T-helper 9 cell (primary cell): Measurements from ENCODE around the gene PTPRD.

Experiments used
- DNase-seq: peaks from one replicate; pipeline ENCODE4 v3.0.0-alpha.2; 2020

PTPRD gene

DNA sequence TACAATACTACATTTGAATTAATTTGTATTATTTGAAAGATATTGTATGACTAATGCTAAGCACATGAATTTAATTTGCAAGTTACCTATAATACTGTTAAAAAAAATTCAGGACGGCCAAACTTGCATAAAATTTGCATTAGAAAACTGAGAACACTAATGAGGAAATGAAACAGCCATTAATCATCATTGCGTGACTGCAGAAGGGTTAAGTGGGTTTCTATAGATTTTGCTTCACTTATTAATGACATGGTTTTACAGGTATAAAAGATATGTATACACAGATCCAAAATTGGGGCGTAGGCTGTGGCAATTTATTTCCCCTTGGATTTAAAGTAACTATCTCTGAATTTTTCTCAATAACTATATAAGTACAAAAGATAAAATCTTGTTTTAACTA is 882.6 kb downstream of the PTPRD start:
- DNase-seq: no peak

DNA sequence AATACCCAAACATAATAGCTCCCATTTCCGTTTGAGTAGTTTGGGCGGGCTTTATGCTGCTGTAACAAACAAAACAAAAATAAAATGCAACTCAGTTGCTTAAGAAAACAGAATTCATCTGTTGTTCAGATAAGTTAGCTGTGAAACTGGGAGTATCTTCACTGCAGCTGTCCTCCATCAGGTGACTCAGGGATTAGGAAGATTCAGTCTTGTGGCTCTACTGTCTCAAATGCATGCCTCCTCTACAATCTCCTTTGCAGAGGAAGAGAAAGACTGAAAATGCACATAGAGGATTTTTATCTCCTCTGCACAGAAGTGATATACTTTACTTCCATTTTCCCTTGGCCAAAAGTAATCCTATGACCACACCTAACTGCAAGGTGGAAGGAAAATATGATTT is 883.7 kb downstream of the PTPRD start:
- DNase-seq: no peak

DNA sequence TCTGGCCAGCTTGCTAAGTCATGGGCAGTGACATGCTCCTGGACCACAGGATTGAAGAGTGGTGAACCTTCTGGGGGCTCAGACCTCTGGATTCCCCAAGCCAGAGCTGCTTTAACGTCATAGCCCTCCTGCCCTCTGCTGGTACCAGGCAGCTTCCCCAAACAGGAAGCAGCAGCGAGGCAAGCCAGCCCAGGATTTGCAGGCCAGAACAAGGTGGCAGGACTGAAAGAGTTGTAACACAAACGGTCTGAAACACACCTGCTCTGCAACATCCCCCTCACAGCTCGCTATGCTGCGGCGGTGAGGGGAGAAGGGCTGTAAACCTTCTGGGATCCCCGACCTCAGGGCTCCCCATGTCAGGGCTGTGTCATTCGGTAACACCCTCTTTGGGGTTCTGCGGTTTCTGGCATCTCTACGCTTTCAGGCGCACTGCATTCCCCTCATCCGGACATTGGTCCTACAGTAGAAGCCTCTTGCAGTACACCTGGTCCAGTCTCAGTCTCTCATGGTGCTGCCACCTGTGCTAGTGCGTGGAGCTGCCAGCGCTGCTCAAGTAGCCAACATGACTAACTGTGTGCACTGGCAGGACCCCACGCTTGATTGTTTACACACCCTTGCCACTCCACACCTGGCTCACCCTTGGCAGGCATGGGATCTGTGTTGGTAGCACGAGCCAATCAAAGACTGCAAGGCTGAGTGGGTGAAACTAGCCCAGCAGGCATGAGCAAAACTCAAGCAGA is 893.3 kb downstream of the PTPRD start:
- no peak for DNase-seq

DNA sequence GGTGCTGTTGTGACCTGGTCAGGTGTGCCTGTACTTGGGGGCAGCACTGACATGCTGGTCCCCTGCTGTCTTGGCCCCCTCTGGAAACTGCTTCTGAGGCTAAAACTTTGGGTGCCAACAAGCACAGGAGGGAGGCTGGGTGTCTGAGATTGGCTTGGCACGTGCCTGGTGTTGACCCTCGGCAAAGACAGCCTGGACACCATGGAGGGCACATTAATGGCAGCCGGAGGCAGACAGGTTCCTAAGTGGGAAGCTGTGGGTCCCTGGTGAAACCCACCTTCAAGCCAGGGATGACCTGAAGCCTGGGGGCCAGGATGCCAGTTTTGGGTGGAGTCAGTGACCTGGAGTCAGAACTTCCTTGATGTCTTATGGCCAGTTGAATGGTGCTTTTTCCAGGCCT is 894.1 kb downstream of the PTPRD start:
- DNase-seq: no peak

DNA sequence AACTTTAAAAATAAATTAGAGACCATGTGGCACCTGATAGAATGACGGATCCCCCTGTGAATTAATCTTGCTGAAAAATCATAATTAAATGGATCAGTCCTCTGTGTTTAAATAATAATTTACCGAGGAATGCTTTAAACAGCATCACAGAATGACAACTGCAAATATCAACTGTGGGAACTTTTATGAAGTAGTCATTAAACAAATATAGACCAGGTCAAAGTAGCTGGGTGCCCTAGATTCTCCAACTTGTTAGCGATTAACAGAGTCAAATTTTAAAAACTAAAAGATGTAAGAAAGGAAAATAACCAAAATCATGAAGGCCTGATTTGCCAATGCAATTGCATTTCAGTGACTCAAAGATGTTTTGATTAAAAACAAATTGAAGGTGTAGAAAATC is 933.4 kb downstream of the PTPRD start:
- no peak for DNase-seq

DNA sequence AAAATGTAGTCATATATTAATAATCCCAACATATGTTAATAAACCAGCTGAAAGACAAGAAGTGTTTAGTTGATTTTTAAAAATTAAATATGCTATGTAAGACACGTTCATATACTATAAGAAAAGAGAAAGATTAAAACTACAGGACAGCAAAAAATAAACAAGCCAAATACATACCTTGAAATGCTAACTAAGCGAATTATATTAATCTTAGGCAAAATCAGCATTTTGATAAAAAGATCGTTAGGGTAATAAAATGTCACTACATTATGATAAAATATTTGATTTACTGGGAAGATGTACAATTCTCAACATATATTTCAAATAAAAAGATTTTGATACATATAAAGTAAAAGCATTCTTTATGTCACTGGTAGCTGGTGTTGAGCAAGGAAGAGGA is 938.3 kb downstream of the PTPRD start:
- no peak for DNase-seq

DNA sequence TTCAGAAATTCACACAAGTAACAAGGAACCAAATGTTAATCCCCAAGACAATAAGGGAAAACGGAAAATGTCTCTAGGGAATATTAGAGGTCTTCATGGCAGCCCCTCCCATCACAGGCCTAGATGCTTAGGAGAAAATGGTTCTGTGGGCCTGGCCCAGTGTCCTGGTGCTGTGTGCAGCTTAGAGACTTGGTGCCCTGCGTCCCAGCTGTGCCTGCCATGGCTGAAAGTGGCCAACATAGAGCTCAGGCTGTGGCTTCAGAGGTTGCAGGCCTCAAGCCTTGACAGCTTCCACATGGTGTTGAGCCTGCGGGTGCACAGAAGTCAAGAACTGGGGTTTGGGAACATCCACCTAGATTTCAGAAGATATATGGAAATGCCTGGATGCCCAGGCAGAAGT is 942.3 kb downstream of the PTPRD start:
- no peak for DNase-seq

DNA sequence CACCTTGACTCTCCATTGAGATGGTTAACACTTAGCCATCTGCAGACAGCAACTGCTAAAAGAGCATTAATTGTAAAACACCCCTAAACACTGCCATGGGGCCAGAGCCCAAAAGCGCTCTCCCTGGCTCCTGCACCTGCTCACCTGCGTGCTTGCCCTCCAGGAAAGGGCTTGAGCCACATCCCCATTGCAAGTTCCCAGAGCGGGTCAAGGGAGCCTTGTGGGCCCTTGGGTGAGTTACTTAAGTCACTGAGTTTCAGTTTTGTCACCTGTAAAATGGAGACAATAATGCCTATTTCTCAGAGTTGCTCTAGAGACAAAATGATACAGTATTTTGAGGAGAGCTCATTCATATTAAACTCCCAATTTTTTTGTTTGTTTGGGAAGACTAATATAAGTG is 967.8 kb downstream of the PTPRD start:
- DNase-seq: no peak

DNA sequence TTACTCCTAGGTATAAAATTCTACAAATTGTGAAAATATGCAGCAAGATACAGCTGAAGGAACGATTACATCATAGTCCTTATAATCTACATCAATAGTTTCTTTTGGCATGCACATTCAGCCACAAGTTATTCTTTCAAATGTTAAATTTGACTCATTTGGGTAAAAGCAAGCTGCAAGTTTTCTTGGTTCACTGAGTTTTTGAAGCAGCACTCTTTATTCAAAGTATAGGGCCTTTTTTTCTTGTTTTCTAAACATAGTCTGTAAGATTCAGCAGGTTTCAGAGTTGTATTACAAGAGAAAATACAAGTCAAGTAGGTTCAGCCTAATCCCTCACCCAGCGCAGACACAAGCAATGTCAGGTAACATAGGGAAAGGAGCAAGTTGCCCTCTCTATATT is 981.5 kb downstream of the PTPRD start:
- no peak for DNase-seq

DNA sequence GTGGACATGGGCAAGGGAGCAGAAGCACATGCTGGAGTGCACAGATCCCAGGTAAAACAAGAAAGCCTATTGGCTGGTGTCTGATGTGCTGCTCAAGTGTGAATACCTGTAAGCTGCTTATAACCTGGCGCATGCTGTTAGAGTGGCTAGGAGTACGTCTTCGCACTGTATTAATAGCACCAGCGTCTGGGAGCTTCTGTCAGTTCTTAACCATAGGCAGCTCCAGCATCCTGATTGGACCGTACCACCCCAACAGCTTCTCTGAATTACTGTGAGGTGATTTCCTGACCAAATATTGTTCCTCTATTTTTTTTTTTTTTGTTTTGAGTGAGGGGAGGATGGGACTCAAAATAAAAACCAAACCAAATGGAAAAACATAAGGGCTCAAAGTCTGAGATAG is 987.6 kb downstream of the PTPRD start:
- DNase-seq: no peak

DNA sequence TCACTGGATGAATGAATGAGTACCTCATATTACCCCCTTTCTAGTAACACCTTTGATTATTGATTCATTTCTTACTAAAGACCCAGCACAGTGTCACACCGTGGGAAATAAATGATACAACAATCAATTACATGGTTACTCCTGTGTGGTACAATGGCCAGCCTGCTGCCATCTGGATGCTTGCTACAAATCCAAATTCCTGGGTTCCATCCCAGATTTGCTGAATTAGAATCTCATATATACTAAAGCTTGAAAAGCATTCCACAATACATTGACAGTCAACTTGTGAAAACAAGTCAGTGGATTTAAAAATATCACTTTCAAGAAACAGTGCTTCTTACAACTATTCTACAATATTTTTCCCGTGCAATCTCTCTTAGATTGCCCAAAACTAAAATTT is 989.3 kb downstream of the PTPRD start:
- no peak for DNase-seq

DNA sequence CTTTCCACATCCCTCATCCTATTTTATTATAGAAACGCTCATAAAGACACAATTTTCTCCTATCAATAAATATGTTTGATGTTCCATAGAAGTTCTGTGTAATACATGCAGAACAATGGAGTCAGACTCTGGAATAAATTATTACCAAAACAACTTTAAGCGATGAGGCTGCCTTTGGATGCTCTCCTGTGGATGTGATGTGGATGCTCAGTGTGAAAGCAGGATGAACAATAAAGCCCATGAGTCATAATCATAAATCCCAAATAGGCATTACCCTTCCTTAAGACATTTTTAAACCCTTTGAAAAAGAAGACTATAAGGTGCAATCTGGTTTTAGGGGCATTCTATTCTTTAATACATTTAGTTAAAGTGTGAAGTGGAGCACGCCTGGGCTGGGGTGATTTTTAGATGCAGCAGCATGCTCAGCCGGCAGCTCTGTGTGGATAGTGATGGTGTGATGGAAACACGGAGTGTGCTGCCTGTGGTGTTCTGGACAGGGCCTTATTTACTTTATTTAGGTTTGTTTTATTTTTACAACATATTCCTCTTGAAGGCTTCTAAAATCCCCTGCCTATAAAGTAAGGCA is 991.4 kb downstream of the PTPRD start:
- DNase-seq: no peak

DNA sequence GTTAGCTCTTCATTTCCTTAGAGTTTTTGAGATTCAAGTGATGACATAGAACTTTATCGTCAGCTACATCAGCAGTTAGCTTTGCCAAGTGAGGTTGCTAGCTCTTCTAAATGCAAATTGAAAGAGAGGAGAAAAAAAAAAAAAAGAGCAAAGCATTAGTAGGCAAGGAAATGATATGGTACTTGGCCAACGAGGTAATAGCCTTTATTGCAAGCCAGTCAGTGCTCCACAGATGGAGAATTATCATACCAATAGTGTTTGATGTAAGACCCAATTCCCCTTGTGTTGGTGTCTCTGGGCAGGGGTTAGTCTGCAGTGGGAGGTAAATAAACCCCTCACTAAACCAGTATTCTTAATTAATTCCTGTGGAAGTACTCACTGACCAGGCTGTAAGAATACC is 992.1 kb downstream of the PTPRD start:
- DNase-seq: no peak

DNA sequence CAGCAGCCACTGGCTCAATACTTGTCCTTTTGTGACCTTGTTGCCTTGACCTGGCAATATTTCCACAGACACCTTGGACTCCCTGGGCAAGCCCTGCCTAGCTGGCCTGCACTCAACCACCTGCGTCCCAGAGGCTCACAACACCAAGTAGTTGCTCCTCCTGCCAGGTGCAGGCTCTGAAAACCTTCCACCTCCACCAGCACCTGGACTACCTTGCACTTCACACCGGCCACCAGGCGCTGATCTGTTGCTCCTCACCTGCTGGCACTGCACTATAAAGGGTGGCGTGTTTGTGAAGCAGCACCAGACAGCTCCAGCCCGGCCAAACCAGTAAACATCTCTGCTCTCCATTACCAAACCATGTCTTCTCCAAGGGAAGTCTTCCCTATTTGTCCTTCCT is 997.7 kb downstream of the PTPRD start:
- DNase-seq: no peak

DNA sequence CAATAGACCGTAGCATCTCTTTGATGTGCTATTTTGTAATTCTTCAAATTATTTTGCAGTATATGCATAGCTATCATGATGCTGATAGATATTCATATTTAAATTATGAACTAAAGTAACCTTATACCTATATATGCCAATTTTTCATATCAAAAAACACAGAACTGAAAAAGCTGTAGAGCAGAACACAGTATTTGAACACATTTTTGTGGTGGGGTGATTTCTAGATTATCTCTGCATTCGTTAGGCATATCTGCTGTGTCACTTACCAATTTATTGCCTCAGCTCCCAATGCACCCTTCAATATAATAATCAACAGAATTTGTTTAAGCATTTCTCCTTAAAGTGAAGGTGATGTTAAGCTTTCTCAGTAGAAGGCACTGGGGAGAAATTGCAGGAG is 998.2 kb downstream of the PTPRD start:
- no peak for DNase-seq

DNA sequence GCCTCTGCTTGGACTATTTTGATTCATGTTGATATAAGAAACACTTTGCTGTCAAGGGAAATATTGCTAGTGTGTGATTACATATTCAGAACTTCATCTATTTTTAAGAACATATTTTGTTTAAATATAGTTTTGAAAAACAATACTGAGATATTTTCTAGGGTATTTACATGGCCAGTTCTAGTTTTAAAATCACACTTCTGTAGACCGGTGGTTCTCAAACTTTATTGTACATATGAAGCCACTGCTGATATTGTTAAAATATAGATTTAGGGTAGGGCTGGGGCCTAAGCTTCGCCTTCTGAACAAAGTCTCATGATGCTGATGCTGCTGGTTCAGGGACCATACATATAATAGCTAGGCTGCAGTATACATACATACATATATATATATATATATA is 1000.0 kb downstream of the PTPRD start:
- no peak for DNase-seq

DNA sequence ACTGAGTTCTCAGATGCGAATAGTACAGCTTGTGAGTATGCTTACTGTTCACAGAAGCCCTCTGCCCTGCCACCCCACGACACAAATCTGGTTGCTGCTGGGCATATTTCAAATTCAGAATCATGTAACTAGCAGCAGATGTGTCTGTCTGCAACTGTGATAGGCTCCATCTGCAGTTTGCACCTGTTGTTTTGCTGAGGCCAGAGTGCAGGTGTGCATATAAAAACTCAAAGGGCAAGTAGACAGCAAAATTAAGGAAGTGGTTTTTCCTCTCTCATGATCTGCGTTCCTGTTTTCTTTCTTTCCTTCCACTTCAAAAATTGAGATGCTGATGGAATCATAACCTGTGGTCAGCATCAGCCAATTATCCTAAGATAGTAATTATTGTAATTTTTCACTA is 1000.5 kb downstream of the PTPRD start:
- no peak for DNase-seq

DNA sequence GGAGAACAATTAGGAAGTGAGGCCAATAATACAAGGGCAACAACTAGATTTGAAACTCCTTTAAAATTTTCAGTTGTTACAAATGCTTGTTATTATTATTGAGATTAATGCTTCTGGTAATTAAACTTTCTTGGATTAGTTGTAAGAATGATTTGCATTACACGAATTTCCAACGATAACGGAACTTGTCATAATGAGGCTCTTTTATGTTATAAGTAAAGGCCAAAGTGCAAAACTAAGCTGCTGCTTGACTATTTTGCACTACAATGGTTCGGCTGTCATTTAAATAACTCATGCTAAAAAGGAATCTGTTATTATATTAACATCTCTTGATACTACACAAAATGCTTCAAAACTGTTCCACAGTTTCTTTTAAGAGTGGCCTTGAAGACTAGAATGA is 1007.1 kb downstream of the PTPRD start:
- DNase-seq: no peak

DNA sequence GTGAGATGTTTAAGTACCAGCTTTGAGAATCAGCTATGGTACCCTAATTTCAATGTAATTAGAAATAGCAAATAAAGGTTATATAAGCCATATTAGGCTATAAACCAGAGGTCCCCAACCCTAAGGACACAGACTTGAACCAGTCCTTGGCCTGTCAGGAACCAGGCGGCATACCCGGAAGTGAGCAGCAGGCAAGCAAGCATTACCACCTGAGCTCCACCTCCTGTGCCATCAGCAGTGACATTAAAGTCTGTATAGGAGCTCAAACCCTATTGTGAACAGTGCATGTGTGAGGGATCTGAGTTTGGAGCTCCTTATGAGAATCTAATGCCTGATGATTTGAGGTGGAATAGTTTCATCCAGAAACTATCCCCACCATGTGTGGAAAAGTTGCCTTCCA is 1009.5 kb downstream of the PTPRD start:
- no peak for DNase-seq

DNA sequence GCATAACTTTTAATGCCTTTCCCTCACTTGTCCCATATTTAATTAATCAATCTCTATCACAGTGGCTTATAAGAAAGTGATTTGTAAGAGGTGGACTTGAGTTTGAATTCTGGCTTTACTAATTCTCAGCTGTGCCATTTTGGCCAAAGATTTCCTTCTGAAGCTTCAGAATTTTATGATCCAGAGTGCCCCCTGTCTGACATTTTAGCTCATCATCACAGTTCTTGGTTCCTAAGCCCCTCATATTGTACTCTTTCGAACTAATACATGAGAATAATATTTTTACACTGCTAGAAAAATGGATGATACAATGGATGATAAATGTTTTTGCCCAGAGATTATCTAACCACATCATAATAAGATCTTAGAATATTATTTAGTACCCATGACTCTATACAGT is 1014.1 kb downstream of the PTPRD start:
- no peak for DNase-seq

DNA sequence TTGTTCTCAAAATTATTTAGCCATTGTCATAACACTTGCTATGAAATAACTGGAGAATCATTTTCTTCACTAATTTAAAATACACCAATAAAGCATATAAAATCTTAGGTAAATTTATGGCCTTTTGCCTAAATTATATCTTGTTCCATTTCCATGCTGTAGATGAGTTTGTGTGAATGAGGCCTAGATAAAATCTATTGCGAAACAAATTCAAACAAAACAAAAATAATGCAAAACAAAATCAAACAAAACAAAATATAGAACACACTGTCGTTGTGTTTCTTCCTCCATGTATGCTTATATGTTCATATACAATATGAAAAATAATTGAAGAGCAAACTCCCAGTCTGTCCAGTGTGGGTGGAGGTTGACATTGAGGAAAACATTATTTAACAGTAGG is 1020.7 kb downstream of the PTPRD start:
- no peak for DNase-seq

DNA sequence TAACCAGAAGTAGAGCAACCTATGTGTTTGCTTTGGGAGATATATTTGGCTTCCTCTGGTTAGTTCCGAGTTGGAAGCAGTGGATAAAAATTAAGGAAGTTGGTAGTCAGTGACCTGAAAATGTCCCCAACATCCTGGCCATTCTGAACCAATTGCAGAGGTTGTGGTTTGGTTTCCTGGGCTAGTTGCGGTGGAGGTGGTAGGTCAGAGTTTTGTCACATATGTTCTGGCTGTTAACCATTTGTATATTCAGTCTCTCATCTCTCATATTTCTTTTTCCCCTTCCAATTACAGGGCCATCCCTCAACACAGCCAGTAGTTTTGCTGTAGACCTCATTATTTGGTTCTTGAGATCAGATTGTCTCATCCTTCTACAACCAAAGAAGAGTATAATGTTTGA is 1026.9 kb downstream of the PTPRD start:
- DNase-seq: no peak

DNA sequence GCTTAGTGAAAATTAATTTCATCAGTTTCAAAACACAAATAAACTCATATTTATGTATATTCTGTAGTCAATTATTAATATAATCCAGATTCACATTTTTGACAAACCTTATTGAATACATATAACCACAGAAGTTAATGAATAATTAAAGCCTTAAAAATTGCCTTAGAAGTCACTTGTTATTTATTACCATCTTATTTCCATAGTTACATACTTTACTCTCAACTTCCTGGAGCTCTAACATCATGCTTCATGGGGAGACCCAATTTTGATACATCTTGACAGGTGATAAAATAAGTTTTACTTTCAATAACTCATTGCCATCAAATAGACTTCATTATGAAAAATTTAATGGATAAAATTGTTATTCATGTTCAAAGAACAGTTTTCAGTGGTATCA is 1038.7 kb downstream of the PTPRD start:
- no peak for DNase-seq

DNA sequence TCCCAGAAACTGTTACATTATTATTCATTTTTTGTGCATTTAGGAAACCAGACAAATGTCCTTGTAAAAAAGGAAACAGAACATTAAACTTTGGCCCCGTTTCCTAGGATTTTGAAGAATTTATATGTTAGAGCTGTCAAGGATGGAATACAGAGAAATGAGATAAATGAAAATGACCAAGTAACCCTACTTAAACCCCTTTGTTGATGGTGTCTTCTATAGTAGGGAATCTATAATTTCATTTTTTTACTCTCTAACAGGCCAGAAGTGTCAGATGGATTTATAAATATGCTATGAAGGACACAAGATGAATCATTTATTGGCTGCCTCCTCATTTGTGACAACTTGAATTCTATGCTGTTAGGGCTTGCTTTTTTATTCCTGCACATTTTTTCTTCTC is 1047.1 kb downstream of the PTPRD start:
- DNase-seq: no peak

DNA sequence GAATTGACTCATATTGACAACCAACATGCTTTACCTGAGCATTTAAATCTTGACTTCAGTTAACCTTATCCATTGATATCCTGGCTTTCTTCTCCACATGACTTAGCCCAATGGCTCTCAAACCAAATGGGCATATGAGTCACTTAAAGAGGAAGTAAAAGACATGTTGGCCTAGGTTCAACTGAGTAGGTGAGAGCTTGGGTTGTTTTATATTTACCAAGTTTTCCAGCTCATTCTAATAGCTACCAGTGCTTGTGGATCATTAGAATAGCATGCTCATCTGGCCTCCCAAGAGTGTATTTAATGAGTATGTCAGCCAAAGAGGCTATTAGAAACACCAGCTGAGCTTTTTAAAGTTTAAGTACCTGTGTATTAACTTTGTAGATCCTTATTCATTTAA is 1049.0 kb downstream of the PTPRD start:
- no peak for DNase-seq
